DLD1 (cell line): Measurements from ENCODE around the gene TMEM131.

Experiments
- in situ Hi-C: cut with HindIII; loops from 2 replicates; pipeline ENCODE4 v1.10.0; 2017; ENCODE audit warnings: low sequenced_read_pairs

Gene TMEM131

DNA sequence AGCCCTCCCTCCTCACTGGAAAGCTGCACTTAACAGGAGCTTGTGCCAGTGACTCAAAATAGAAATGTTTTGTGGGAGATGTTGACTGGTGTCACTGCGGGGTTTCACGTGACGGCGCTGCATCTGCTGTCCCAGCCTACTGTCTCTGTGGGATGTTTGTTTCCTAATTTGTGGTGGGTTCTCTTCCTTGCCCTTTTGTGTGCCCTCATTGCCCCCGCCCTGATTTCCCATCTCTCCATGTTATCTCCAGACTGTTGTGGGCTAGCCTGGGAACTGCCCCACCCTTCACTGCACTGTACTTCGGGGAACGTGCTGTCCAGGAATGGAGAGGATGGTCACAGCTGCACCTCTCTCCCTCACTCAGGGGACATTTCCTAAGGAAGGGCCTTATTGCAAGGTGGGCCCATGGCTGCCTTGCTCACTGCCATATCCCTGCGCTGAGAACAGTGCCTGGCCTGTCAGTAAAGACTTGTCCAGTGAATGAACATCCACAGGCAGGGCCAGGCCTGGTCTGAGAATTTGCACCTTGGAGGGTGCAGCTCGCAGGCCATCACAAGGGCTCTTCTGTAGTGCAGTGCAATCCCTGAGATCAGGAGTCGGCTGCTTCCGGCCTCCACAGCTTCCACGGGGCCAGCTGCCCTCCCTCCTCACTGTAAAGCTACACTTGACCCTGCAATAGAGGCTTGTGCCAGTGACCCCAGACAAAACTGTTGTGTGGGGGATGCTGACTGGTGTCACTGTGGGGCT is 264.3 kb downstream of the TMEM131 start:
- in situ Hi-C loops: no loop called here

DNA sequence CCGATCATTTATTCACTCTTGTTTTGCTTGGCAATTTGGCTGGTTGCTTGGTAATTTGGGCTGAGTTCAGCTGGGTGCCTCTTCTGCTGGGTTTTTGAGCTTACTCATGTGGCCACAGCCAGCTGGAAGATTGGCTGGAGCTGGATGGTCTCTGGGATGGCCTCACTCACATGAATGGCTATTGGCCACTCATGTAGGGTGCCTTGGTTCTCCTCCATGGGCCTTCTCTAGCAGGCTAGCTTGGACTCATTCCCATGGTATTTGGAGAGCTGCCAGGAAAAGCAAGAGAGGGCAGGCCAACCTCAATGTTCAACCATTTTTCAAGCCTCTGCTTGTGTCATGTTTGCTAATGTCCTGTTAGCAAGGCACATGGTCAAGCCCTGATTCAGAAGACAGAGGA is 265.5 kb downstream of the TMEM131 start:
- in situ Hi-C loops: no loop called here

DNA sequence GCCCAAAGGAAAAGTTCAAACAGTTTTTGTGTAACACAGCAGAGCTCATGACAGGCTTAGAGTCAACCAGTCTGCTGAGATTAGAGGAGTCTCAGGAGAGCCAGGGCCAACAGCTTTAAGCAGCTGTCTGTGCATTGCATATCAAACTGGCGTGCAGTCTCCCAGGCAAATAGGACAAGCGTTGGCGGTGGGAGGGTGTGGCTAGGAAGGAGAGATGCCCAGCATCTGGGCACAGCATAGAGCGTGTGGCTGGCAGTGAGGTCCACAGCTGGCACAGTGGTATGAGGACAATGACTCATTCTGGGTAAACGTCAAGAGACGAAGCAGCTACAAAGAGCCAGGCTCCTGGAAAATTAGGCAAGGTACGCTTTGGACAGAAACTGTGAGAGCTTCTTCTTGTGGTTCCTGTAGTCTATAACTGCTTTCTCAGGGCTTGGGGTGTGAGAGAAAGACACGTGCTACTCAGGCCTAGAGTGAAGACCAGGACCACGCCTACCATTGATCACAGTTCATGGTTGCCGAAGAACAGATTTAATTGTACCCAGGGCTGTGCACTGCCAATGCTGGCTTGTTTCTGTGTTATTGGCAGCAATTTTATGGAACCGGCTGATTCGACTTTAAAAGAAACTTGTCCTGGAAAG is 267.5 kb downstream of the TMEM131 start:
- in situ Hi-C loops: no loop called here

DNA sequence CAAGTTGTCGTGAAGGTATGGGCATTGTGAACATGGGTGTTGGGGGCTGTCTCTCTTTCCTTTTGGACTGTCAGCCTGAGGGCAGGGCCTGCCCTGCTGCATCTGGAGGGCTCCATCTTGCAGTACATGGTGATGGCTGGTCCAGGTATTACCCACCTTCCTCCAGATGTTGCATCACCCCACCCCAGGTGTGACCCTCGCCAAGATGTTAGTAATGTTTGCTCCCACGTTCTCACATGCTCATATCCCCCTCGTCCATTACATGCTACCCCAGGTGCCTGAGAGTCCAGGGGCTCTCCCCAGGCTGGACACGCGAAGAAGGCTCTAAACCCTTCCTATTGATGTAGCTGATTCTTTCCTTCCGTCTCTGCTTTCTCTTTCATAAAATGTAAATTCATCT is 268.5 kb downstream of the TMEM131 start:
- in situ Hi-C loops: no loop called here

DNA sequence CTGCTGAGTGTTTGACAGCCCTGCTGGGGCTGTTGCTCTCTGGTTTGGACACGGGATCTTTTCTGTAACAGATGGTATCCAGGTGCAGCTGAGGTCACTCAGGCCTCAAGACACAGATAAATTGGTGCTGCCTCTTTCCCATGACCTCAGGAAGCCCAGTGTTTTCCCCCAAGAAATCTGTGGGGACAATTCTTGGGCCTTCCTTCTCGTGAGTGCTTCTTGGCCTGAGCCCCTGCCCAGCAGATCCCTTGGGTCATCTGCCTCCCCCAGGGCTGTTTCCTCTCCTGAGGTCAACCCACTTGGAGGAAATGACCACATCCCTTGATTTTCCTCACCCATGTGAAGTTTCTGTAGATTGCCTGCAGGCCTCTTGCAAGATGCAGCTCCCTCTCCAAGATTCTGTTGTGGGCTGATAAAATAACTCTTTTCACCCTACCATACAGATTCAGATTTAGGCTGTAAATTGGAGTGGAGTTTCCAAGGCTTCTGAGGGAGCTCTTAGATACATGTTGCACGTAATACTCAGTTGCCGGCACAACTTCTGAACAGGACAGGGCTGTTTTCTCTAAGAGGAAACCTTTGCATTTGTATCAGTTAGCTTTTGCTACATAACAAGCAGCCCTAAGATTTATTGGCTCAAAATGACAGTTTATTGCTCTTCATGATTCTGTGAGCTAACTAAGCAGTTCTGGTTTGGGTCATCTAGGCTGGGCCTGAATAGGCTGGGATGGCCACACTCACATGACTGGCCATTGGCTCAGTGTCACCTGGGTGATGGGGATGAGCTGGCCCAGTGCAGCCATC is 269.3 kb downstream of the TMEM131 start:
- in situ Hi-C loops: no loop called here

DNA sequence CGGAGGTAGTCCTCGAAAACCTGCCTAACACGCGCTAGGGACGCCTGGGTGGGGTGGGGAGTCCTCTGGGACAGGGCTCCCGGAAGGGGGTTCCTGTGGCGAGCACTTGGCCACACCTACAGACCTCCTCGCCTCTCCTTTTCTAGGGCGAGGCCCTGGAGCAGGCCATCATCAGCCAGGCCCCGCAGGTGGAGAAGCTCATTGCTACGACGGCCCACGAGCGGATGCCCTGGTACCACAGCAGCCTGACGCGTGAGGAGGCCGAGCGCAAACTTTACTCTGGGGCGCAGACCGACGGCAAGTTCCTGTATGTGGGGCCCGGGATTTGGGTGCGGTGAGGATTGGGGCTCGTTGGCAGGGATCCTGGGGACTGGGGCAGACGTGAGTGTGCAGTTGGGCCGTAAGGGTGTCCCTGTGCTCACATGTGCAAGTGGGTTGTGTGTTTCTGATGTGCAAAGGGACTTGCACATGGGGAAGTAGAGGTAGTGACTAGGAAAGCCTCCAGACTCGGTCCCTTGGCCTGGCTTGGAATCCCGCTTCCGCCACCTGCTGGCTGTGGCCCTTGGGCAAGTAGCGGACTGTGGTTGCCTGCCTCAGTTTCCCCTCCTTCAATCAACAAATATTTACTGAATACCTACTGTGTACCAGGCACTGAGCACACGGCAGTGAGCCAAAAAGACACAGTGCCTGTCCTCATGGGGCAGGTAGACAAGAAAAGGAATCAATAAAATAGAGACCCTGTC is 270.6 kb downstream of the TMEM131 start:
- in situ Hi-C loops: no loop called here

DNA sequence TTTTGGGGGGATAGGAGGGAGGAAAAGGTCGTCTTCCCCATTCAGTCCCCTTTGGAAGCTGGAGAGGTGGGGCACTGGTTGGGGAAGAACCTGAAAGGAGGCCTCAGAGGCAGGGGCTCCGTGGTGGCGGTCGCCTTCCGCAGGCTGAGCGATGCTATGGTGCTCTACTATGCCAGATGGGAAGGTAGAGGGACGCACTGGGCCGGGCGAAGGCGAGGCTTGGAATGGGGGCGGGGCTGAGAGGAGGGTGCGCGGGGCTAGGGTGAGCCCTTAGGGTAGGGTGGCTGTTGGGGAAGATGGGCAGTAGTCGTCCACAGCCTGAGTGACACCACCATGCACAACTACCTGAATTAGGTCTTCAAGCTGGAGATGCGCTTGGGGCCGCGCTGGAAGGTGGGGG is 271.2 kb downstream of the TMEM131 start:
- in situ Hi-C loops: no loop called here

DNA sequence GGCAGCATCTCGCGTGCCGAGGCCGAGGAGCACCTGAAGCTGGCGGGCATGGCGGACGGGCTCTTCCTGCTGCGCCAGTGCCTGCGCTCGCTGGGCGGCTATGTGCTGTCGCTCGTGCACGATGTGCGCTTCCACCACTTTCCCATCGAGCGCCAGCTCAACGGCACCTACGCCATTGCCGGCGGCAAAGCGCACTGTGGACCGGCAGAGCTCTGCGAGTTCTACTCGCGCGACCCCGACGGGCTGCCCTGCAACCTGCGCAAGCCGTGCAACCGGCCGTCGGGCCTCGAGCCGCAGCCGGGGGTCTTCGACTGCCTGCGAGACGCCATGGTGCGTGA is 271.7 kb downstream of the TMEM131 start:
- in situ Hi-C loops: no loop called here

DNA sequence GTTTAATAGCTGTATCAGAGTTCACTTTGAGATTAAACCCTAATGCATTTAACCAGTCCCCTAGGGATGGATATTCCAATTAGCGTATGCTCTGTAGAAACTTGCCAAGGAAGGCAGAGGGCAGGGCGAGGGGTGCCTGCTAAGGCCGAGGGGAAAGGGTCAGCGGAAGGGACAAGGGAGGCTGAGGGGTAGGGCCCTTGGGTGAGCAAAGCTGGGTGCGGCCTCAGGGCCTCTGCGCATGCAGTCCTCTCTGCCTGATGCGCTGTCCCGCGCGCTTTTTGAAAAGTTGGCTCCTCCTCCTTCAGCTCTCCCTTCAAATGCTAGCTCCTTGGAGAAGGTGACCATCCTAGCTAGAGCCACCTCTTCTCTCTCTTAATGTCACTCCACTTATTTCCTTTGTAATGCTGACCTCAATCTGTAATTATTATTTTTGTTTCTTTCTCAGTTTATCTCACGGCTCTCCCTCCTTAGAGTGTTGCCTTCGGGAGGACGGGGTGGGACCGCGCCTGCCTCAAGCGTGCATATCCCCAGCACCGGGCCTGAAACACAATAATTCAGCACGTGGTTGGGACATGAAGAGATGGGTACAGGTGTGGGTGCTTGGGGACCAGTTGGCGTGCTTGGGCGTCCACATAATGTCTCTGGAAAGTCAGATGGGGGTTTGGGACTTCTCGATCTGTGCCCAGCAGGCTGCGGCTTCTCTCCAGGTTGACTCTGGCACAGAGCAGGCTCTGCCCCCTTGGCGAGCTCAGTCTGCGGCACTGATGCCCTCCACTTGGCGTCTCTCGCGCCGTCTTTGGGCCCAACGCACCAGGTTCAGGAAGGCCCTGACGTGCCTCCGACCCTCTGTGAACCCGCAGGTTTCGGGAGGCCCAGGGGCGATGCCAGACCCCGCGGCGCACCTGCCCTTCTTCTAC is 272.3 kb downstream of the TMEM131 start:
- in situ Hi-C loops: no loop called here

DNA sequence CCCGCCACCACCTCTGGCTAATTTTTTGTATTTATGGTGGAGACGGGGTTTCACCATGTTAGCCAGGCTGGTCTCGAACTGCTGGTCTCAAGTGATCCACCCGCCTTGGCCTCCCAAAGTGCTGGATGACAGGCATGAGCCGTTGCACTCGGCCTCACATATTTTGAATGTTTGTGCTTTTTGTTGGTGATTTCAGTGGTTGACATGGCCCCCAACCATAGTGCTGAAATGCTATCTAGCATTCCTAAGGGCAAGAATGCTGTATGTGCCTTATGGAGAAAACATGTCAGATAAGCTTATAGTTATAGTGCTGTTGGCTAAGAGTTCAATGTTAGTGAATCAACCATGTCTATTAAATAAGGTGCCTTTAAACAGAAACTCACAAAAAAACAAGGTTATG is 273.5 kb downstream of the TMEM131 start:
- in situ Hi-C loops: no loop called here

DNA sequence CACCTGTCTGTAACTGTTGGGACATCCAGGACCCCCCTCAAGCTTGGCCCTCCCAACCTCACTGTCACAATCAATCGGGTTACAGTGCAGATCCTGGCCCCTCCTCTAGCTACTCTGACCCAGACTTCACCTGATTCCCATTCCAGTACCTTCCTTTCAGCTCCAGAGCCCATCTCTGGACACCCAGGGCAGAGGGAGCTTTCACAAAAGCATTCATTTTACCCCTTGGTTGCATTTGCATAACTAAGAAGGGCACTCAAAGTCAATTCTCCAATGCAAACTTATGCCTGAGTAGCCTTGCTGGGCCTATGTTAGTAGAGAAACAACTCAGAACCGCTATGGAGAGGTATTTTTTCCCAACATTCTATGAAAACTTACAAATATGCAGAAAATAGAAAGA is 275.0 kb downstream of the TMEM131 start:
- in situ Hi-C loops: no loop called here

DNA sequence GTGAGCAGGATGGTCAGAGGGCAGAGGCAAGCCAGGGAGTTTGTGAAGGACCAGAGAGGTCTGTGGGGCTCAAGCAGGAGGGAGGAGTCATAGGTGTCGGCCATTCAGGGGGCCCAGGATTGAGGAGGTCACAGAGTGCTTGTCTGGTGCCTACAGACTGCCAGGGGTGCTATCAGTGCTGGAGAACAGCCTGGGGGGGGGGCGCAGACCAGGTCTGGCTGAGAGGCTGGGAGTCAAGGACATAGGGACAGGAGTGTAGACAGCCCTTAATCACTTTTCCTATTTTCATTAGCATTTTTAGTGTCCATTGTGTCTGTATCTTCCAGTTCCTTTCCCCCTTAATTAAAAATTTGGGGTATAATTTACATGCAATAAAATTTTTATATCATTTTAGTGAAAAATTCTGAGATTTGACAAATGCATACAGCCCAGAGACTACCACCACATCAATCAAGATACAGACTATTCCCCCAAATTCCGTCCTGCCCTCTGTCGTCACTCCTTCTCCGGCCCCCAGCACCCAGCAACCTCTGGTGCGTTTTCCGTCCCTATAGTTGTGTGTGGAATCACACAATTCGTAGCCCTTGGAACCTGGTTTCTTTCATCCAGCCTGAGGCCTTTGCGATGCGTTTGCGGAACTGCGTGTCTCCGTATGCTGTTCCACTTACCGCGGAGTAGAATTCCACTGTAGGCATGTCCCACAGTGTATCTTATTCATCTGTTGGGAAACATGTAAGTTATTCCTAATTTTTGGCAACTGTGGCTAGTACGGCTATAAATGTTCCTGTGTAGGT is 276.2 kb downstream of the TMEM131 start:
- in situ Hi-C loops: no loop called here

DNA sequence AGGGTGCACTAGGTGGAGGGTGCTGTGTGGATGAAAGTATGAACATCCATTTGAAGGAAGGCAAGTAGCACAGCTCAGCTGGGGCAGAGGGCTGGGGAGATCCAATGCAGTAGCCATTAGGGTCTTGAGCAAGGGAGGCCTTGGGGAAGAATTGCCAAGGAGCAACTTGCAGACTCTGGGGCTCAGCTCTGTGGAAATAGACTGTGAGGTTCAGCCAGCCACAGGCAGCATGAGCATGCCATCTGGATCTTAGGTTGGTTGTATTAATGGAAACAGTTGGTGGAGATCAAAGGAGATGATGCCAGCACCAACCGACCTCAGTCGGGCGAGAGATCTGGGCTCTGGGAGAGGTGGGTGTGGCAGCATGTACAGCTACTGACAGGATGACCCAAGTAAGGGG is 276.8 kb downstream of the TMEM131 start:
- in situ Hi-C loops: no loop called here

DNA sequence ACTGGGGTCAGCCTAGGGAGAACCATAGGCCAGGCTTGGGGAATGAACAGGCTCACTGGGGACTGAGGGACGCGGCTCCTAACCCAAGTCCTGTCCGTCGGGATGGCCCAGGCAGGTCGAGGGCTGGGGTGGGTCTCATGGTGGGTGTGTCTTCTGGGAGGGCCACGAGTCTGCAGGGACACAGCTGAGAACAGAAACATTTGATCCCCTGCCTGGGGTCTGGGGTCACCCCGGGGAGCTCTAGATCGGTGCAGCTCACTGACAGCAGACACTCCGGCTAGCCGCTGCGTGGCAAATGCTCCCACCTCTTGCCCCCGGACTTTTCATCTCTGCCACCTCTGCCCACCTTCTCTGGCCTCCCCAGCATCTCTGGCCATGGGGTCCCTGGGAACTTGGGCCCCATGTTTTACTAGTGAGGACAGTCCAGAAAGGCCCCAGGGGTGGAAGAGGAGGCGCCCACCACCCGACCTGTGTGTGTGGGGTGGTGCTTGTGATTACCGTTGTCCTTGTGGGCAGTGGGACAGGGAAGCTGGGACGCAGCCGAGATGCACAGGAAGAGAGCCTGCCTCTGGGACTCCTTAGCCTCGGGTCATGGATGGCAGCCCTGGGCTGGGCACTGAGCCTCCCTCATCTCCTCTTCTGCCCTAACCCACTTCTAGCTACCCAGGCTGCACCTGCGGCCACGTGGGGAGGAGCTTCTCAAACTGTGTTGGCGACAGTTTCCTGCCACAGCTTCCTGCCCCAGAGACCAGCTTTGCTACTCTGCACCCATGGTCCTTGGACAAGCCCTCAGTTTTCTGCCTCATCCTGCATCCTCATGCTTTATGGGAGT is 277.5 kb downstream of the TMEM131 start:
- in situ Hi-C loops: no loop called here

DNA sequence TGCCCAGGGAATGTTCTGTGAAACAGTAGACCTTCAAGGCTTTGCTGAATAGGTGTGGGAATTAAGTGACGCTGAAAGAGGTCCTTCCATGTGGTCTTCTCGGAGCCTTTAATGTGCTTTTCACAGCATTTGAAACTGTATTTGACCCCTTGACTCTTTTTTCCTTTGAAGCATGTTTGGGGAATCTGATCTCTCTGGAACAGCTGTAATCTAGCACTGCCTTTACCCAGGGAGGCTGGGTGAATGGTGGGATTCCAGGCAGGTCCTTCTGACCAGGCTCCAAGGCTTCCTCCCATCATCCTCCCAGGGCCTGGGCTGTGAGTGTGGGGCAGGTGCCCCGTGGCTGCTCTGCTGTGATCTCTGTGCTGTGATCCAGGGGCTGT is 278.1 kb downstream of the TMEM131 start:
- in situ Hi-C loops: no loop called here

DNA sequence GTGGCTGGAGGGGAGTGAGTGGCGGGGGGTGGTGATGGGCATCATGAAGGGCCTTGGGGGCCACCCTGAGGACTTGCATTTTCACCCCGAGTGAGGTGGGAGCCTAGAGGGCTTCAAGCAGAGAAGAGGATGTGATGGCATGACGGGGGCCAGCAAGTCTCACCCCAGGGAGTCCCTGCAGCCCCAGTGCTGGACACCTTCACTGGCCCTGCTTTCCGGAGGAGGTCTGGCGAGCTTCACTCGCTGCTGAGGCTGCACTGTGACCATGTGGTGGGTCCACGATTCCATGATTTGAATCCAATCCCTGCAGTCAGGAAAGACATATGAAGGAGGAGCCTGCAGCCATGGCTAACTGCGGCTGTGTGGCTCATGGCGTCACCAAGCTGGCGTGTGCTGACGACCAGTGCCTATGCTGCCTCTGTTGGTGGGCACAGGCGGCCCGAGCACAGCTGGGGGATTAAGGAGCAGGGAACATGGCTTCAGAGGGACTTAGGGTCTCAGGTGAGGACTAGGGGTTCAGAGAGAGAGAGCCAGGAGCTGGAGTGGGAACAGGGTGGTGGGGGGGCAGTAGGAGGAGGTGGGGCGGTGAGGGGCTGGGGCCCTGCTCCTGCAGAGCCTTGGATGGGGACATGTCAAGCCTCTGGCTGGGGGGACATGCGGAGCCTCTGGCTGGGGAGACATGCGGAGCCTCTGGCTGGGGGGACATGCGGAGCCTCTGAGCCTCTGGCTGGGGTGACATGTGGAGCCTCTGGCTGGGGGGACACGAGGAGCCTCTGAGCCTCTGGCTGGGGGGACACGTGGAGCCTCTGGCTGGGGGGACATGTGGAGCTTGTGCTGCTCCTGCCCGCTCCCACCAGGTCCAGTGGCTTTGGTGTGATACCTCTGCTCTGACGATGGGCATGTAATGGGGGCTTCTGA is 278.8 kb downstream of the TMEM131 start:
- in situ Hi-C loops: no loop called here

DNA sequence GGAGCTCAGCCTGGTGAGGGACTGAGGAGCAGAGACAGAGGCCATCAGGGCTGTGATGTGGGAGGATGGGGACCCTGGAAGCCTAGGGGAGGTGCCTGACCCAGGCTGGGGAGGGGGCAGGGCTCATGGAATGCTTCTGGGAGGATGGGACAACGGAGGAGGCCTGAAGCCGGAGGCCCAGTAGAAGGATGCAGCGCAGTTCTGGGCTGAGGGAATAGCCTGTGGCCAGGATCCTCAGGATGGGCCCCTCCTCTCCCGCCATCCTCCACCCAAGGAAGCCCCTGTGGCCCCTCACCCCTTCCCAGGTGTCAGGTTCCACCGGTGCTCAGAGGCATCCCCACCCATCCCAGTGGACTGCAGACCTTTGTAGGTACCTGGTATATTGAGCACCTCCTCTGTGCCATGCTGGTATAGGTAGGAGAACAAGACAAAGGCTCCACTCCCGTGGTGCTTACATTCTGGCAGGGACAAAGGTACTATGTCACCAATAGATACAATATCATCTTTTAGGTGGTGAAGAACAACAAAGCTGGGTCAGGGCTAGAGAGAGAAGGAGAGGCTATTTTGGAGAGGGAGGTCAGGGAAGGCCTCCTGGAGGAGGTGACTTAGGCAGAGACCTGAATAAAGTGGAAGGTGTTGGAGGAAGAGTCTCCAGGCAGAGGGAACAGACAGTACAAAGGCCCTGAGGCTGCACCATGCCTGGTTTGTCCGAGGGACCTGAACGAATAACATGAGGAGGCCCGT is 279.6 kb downstream of the TMEM131 start:
- in situ Hi-C loops: no loop called here
